GM21526 (cell line): ENCODE data around the gene PHOSPHO2.

Experiments
- ATAC-seq: cut with Tn5 transposase; IDR thresholded peaks from one replicate; pipeline ENCODE4 v1.9.1; 2021; ENCODE audit warnings: moderate library complexity; ENCODE audit not compliant: unreplicated experiment, low FRiP score

Gene PHOSPHO2, protein sequence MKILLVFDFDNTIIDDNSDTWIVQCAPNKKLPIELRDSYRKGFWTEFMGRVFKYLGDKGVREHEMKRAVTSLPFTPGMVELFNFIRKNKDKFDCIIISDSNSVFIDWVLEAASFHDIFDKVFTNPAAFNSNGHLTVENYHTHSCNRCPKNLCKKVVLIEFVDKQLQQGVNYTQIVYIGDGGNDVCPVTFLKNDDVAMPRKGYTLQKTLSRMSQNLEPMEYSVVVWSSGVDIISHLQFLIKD

DNA sequence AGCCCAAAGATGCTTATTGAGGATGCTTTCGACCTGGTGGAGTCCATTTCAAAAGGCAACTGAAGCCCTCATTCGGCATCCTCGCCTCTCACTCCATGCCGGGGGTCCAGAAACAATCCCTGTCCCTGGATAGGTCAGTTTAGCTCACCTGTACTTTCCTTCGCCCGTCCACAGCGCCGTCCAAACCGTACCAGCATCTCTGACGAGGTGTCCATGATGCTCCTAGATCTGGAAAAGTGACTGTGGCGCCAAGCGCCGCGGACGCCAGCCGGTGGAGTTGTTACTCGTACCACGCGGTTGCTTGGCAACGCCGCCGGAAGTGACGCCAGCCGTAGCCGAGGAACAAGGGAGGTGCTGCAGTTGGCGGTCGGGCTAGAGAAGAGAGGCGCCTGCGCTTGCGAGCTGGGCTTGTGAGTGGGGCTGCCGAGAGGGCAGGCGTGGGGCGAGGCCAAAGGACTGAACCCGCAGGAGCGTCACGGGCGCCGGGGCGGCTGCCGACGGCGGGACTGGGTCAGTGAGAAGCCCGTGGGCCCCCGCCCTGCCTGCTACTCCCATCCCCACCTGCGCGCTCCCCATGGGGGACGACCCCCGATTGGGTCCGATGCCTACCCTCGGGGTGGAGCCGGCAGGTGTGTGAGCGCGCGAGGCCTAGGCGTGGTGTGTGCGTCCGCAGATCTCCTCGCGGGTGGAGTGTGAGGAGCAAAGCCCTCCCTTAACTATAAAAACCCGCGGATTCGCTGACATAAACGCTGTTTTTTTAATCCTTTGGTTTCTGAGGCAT lies at the start of gene PHOSPHO2, which contains the start of gene CFAP210:
Gene PHOSPHO2 (plus strand): TSS at position 357 of the 781 bp plus-strand sequence. CDS start 6,503 bp downstream, outside the sequence.
Gene CFAP210 (minus strand): TSS at position 293 of the 781 bp plus-strand sequence. CDS start 78 bp downstream, at position 215.
- ATAC-seq: peak; percentile 100

DNA sequence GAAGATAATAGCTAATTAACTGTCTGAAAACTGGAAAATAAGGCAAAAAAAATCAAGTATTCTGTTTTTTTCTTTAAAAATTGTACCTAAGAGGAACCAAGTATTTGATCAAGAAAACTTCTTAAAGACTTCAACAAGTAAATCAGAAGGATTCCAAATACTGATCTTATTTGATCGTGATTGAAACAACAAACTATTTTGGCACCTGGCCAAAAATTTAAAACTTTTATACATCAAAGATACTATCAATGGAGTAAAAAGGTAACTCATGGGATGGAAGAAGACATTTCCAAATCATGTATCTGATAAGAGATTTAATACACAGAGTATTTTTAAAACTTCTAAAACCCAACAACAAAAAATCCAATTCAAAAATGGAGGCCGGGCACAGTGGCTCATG lies 46.8 kb upstream of the PHOSPHO2 start:
- ATAC-seq: no peak

DNA sequence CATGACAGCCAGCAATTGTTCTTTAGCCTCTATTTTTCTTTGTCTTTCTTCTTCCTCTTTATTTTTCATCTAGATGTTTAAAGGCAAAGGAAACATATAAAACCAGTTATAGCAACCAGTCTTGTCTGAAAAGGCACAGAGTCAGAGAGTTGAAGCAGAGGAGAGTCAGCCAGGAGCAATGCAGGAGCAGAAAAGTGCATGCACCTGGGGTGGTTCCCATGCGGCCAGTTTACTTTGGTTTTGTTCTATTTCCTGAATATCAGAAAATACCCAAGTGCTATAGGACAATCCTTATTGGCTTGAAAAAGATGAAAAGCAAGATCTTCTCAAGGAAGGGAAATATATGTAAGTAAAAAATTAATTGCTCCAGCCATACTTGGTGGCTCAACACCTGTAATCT lies 45.0 kb upstream of the PHOSPHO2 start:
- ATAC-seq: no peak

DNA sequence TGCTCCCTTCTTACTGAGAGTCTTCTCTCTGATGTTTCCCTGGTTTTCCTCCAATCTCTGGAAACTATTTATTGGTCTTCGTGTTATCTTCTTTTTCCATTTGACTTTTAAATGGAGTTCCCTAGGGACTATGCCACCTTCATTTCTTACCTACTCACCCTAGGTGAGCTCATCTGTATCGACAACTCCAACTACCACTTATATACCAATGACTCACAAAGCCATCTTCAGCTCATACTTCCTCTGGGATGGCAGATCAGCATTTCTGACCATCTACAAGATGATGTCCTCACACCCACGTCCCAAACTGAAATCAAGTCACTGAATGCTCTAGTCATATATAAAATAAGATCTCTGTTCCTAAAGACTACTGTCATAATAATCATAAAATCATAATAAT lies 40.6 kb upstream of the PHOSPHO2 start:
- no peak for ATAC-seq

DNA sequence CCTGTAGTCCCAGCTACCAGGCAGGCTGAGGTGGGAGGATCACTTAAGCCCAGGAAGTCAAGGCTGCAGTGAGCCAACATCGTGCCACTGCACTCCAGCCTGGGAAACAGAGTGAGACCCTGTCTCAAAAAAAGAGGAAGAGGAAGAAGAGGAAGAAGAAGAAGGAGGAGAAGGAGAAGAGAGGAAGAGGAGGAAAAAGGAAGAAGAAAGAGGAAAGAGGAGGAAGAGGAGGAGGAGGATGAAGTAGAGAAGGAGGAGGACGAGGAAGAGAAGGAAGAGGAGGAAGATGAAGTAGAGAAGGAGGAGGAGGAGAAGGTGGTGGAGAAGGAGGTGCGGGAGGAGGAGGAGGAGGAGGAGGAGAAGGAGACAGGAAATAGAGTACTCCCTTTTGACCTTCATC lies 38.1 kb upstream of the PHOSPHO2 start:
- ATAC-seq: no peak

DNA sequence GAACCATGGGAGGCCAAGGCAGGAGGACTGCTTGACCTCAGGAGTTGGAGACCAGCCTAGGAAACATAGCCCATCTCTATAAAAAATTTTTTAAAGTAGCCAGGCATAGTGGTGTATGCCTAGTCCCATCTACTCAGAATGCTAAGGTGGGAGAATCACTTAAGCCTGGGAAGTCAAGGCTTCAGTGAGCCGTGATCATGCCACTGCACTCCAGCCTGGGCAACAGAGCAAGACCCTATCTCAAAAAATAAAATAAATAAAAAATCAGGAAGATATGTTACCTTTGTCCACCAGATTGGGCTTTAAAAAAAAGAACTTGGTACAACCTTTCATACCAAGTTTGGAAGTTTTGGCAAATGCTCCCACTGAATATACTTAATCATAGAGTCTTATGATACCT lies 35.4 kb upstream of the PHOSPHO2 start:
- ATAC-seq: no peak

DNA sequence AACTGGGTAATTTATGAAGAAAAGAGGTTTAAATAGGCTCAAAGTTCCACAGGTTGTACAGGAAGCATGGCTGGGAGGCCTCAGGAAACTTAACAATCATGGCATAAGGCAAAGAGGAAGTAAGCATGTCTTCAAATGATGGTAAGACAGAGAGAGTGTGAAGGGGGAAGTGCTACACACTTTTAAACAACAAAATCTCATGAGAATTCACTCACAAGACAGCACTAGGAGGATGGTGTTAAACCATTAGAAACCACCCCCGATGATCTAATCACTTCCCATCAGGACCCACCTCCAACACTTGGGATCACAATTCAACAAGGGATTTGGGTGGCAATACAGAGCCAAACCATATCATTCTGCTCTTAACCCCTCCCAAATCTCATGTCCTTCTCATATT lies 34.9 kb upstream of the PHOSPHO2 start:
- ATAC-seq: no peak

DNA sequence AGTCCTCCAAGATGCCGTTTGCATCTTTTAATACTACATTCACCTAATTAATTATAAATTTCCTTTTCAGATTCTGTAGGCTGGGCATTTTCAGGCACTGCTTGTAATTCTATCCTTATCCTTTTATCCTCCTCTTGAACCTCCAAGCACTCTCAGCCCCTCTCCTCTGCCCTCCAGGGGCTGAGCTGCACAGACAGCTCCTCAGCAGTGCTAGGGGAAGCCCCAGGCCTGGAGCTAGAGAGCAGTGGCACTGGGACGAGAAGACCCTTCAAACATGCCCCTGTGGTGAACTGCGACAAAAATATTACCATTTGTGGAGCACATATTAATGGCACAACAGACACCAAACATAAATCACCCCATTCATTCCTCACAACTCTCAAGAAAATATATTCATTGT lies 33.0 kb upstream of the PHOSPHO2 start:
- ATAC-seq: no peak

DNA sequence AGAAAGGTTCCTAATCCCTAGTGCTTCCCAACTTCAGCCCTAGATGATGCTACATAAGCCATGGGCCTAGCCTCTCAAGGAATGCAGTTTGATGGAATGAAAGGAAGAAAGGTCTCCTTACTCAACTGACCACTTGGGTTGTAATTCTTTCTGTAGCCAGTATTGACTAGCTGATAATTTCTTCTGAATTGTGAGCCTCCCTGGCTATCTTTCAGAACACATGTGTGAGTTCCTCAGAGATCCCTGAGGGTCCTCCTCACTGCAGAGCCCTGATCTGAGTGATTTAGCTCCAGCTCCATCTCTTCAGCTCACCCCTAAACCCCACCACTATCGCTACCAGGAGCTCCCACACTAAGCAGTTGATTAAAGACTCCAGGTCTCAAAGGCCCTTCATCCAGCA lies 31.5 kb upstream of the PHOSPHO2 start:
- no peak for ATAC-seq

DNA sequence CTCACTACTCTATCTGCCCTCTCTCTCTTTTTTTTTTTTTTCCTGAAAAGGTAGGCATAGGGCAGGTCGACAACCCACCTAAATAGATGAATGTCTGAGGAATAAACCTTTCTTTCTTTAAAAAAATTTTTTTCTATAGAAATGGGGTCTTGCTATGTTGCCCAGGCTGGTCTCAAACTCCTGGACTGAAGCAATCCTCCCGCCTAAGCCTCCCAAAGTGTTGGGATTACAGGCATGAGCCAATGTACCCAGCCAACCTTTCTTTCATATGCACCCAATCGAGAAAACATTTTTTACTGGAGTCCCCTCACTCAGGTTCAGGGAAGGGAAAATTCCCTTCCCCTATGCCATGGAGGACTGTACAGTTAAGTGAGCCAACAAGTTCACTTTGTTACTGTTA lies 31.0 kb upstream of the PHOSPHO2 start:
- no peak for ATAC-seq

DNA sequence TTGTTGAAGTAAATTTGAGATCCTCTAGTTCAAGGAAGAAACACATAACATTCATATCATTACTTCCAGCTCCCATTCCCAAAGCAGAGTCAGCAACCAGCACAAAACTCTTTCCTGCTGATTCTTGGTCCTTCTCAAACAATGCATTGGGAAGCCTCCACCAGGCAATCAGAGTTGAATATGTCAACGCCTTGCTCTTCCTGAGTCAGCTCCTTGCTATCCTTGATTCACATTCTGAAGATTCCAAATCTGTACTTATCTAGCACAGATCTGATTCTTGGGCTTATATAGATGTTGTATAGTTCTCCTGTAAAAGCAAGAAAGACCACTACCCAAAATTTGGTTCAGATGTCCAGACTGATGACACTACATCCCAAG lies 29.7 kb upstream of the PHOSPHO2 start:
- no peak for ATAC-seq

DNA sequence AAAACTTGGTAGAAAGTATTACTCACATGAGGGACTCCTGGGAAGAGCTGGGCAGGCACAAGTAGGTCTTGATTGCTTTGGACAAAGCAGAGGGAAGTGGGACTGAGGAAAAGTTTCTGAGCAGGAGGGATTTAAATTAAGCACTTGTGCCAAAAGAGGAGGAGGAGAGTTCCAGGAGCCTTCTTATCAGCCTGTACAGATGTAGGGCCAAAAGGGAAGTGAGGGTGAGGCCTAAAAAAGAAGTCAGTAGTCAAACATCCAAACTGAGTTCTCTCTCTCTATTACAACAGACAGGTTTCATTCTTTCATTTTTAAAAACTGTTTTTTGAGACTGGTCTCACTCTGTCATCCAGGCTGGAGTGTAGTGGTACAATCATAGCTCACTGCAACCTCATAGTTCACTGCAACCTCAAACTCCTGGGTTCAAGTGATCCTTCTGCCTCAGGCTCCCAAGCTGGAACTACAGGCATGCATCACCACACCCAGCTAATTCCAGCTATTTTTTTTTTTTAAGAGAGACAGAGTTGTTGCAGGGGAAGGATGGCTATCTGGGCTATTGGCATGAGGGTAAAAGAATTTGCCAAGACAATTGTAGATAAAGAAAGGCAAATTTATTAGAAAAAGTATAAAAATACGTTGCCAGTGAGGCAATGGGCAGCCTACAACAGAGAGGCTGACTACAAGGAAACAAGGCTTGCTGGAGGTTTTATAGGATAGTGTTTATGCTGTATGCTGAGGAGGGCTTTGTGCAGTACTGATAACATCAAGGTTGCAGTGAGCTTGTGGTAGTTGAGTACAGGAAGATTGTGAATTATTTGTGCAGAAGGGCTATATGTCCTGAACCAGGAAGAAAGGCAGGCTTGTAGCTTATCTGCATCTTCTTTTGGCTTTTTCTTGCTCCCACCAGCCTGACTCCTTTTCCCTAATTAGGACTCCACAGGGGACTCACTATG lies 29.0 kb upstream of the PHOSPHO2 start:
- ATAC-seq: no peak

DNA sequence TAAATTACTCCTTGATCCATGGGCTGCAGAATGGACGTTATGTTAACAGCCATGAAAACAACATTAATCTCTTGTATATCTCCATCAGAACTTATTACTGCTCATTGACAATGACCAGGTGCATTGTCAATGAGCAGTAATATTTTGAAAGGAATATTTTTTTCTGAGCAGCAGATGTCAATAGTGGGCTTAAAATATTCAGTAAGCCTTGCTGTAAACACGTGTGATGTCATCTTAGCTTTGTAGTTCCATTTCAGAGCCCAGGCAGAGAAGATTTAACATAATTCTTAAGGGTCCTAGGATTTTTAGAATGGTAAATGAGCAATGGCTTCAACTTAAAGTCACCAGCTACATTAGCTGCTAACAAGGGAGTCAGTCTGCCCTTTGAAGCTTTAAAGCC lies 26.7 kb upstream of the PHOSPHO2 start:
- no peak for ATAC-seq

DNA sequence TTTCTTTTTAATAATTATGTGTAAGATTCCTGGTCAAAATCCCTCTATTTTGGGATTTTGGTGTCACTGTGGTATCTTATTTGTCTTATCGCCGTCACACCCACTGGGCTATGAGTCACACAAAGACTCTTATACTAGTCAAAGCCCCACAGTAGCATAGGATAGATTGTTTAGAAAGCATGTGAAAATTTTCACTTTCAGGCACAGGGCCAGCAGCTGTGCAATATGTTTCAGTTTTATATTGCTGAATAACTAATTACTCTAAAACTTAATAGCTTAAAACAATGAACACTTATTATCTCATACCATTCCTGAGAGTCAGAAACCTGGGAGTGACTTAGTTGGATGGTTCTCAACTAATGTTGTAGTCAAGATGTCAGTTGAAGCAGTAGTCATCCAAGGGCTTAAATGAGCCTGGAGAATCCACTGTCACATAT lies 24.0 kb upstream of the PHOSPHO2 start:
- ATAC-seq: no peak

DNA sequence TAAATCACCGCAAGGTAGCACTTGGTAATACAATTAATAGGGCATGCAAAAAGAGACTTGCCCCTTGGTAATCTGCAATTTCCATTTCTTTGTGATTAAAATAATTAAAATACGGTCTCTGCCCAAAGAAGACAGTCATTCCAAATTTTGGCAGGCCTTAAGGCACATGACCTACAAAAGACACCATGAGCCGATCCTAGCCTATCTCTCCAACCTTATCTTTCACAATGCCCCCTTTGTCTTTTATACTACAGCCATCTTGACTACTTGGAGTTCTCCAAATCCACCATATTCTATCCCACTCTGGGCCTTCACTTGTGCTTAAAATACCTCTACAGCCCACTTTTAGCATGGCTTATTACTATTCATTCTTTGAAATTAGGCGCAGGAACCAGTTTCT lies 23.3 kb upstream of the PHOSPHO2 start:
- ATAC-seq: no peak

DNA sequence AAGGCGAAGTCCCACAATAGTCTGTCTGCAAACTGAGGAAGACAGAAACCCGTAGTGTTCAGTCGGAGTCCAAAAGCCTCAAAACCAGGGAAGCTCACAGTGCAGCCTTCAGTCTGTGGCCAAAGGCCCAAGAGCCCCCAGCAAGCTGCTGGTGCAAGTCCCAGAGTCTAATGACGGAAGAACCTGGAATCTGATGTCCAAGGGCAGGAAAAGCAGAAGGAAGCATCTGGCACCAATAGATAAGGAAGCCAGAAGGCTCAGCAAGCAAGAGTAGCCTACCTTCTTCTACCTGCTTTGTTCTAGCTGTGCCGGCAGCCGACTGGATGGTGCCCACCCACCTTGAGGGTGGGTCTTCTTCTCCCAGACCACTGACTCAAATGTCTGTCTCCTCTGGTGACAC lies 21.9 kb upstream of the PHOSPHO2 start:
- no peak for ATAC-seq

DNA sequence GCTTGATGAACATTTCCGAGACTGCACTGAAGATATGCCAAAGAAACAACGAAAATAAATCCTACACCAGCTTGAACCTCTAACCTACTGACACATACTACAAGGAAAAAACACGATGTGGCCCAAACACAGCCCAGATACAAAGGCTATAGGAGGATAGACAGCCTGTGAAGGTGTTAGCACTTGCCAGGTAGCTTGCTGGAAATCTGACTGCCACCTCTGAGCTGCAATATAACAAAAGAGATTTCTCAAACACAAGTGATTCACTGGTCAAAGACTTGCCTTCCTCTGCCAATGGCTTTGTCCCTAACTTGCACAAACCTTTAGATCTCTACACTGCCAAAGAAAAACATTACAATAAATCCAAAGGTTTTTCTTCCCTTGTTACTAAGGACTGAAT lies 21.2 kb upstream of the PHOSPHO2 start:
- no peak for ATAC-seq

DNA sequence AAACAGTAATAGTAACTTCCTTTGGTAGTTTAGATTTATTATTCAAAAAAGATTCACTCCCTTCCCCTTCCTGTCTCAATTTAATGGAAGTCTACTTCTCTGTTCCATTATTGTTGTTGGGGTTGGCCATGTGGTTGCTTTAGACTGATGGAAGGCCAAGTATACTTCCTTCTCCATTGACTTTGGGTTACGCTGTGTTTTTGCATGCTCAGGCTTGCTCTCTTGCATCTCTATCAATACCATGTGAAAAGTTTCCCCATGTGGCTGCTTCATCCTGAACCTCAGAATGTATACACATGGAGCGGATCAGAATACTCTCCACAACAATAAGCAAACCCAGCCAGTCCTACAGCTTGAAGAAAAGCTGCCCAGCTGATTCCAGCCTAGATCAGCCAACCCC lies 20.3 kb upstream of the PHOSPHO2 start:
- no peak for ATAC-seq

DNA sequence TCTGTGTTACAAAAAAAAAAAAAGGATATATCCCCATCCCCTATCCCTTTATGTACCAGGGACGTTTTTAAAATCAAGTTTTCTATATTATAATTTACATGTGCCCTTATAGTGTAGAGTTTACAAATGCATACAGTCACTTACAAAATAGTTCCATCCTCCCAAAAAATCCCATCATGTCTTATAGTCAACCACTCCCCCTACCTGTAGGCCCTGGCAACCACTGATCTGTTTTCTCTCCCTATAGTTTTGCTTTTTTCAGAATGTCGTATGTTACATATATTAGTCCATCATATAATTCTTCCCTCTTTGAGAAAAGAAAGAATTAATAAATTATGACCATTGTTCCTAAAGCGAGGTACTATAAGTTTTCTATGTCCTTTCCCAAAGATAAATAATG lies 17.9 kb upstream of the PHOSPHO2 start:
- ATAC-seq: no peak

DNA sequence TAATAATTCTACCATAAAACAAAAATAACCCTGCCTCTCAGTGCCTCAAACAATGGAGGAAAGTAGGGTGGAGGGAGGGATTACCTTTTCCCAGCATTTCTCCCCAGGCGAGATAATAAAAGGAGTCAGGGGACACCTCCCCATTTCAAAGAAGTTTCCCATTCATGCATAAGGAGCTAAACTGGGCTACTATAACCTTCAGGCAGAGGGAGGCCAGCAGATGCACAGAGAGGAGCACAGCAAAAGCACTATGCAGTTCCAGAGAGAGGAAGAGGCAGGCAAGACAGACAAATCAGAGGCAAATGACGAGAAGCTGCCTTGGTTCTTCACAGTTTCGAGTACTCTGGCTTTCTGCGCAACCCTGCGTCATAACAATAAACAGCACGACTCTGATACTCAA lies 17.4 kb upstream of the PHOSPHO2 start:
- no peak for ATAC-seq

DNA sequence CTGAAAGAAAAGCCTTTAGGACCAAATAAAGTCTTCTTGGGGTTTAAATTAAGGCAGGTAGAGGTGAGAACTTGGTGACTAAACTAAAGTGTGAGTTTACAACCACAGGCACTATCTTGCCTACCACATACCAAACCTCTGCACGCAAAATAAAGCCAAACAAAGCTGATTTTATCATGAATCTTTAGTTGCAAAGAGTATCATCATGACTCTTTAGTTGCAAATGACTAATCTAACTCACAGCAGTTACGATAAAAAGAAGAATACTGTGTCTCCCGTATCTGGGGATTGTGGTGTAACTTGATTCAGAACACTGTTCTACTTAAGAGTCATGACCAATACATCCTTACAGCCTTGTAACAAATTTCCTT lies 11.2 kb upstream of the PHOSPHO2 start:
- ATAC-seq: no peak
